Breast epithelium (tissue), 3 donors: Measurements from ENCODE around the gene FMR1.

ENCODE experiments used
- POLR2A ChIP-seq: fragments of 450-650 bp; IDR thresholded peaks from one replicate; pipeline ENCODE4 v1.6.1; 2016; ENCODE audit warnings: antibody characterized with exemption, mild to moderate bottlenecking, moderate library complexity
- POLR2AphosphoS5 ChIP-seq, 3 donors: sonication (generic); formaldehyde crosslinking; IDR thresholded peaks; one replicate each; pipeline ENCODE4 v1.6.1; 2017; ENCODE audit warnings: antibody characterized with exemption in 3 of 3
- TF ChIP-seq, protein P1 (sequence below), 3 donors: fragments of 450-650 bp; IDR thresholded peaks; one replicate each; pipeline ENCODE4 v1.5.1; 2016 to 2017; ENCODE audit warnings: antibody characterized with exemption in 3 of 3, mild to moderate bottlenecking in 3 of 3, moderate library complexity in 3 of 3

- TF ChIP-seq, protein P1, sequence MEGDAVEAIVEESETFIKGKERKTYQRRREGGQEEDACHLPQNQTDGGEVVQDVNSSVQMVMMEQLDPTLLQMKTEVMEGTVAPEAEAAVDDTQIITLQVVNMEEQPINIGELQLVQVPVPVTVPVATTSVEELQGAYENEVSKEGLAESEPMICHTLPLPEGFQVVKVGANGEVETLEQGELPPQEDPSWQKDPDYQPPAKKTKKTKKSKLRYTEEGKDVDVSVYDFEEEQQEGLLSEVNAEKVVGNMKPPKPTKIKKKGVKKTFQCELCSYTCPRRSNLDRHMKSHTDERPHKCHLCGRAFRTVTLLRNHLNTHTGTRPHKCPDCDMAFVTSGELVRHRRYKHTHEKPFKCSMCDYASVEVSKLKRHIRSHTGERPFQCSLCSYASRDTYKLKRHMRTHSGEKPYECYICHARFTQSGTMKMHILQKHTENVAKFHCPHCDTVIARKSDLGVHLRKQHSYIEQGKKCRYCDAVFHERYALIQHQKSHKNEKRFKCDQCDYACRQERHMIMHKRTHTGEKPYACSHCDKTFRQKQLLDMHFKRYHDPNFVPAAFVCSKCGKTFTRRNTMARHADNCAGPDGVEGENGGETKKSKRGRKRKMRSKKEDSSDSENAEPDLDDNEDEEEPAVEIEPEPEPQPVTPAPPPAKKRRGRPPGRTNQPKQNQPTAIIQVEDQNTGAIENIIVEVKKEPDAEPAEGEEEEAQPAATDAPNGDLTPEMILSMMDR (IDR thresholded peaks at IDR 0.05) = no peak
- TF ChIP-seq POLR2A (no peak), POLR2AphosphoS5 (IDR thresholded peaks at IDR 0.05) (no peak)
These were observed 21.0 kb upstream of the FMR1 start for GRCh38 chrX:147890756-147891155.
